GM18858 (cell line): Measurements from ENCODE around the gene BGN.

Experiments
- ATAC-seq: cut with Tn5 transposase; IDR thresholded peaks from one replicate; pipeline ENCODE4 v1.9.1; 2021; ENCODE audit not compliant: unreplicated experiment

BGN gene

GRCh38 chrX:153502131-153502530, 7.4 kb downstream of the BGN start:
- no peak for ATAC-seq

GRCh38 chrX:153502796-153503195, 8.0 kb downstream of the BGN start:
- no peak for ATAC-seq

DNA sequence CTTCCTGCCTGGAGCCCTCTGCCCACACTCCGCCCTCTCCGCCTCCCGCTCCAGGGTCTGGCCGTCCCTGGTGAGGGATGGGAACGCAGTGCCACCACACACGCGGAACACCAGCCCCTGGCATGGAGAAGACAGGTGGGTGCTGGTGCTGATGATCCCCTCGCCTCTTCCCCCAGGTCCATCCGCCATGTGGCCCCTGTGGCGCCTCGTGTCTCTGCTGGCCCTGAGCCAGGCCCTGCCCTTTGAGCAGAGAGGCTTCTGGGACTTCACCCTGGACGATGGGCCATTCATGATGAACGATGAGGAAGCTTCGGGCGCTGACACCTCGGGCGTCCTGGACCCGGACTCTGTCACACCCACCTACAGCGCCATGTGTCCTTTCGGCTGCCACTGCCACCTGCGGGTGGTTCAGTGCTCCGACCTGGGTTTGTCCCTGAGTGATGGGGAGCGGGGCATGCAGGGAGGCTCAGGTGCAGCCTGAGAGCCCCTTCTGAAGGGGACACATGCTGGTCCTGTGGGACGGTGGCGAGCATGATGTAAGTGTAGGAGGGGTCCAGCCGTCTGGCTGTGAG, 9.8 kb downstream of the BGN start:
- no peak for ATAC-seq

DNA sequence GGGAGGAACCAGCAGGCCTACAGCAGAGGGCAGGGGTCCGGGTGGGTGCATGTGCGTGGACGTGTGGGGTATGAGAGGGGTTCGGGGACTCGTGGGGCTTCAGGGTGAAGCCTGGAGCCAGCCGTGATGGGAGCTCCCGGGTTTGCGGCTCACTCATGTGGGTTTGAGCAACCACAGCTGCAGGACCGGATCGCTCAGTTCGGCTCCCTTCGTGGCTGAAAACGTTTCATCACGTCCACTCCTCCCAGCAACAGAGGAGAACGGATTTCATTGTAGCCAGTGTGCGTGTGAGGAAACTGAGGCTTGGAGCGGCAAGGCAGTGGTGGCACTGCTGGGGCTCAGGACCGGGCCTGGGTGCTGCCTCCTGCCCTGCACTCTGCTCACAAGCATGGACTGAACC, 10.6 kb downstream of the BGN start:
- no peak for ATAC-seq

- peak; percentile 92 for ATAC-seq
These were observed 12.9 kb downstream of the BGN start for GRCh38 chrX:153507484-153508178.

GRCh38 chrX:153509592-153509991, 14.8 kb downstream of the BGN start:
- ATAC-seq = no peak

DNA sequence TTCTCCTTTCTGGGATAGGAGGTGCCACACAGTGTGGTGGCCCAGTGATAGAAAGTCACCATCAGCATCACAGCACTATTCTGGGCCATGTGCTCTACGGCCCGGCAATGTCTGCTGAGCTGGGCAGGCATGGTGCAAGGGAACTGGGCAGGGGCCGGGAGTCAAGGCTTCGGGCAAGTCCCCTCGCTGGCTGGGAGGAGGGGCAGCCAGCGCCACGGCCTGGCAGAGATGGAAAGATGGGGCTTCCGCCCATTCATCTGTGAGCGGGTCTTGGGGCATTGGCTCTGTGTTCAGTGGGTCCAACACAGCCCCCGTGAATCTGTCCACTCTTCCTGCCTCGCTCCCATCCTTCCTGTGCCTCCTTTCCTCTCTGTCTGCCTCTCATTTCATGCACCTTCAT, 15.6 kb downstream of the BGN start:
- ATAC-seq = no peak

DNA sequence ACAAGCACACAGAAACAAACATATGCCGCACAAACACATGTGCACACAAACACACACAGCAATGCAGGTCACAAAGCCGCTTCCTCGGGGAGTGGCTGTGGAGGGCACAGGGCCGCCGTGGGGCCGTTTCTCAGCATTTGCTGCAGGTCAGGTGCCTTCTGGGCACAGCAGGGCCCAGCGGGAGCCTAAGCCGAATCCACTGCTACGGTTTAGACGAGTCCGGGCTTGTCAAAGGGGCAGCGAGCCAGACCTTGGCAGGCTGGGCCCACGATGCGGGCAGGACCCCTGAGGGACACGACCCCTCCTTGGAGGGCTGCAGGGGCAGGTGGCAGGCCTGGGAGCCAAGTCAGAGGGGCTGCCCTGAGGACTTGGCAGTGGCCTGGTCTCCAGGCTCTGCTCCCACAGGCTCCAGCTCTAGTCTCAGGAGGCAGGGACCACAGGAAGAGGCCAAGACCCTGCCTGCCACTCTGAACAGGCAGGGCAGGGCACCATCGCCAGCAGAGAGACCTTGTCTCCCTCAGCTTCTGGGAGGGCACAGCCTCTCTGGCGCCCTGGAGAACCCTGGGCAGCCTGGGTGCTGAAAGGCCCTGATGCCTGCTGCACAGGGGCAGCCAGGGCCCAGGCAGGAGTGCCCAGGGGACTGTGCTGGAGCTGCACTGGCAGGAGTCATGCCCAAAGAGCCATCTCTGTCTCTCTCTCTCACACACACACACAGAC, 17.2 kb downstream of the BGN start:
- no peak for ATAC-seq

- ATAC-seq = no peak
These were observed 17.7 kb downstream of the BGN start for GRCh38 chrX:153512501-153512893.

DNA sequence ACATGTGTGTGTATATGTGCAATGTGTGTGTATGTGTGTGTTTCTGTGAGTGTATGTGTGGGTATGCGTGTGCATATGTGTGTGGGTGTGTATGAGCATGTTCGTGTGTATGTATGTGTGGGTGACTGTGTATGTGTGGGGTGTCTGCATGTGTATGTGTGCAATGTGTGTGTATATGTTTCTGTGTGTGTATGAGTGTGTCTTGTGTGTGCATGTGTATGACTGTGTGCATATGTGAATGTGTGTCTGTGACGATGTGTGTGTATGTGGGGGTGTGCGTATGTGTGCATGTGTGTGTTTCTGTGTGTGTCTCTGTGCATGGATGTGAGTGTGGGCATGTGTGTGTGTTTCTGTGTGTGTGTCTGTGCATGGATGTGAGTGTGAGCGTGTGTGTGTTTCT, 18.5 kb downstream of the BGN start:
- no peak for ATAC-seq

DNA sequence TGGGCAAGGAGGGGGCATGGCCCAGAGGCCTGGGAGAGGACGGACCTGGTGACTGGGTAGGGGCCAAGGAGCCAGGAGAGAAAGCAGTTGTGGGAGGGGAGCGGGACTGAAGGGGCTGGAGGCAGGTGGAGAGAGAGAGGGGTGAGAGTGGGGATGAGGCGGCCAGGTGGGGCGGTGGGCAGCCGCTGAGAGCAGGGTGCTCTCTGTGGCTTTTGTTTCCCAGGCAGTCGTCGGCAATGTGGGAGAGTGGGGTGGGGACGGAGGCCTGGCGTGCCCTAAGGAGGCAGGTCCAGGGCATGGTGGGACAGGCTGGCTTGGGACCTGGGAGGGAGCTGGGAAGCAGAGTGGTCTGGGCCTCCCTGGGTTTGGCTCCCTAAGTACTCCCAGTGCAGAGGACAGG, 19.5 kb downstream of the BGN start:
- no peak for ATAC-seq

DNA sequence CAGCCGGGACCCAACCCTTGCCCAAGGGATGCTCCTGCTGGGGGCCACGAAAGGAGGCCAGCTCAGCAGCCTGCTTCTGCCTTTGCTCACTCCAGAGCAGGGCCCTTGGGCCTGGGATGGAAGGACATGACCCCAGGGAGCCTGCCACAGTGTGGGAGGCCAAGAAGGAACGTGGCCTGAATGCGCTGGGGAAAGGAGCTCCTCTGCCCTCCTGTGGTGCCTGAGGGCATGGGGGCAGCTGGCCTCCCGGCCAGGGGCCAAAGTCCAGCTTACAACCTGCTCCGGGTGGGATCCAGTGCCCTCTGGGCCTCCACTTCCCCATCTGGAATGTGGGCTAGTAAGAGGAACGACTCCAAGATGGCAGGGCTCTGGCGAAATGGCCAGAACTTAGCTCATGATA, 20.7 kb downstream of the BGN start:
- ATAC-seq = no peak

DNA sequence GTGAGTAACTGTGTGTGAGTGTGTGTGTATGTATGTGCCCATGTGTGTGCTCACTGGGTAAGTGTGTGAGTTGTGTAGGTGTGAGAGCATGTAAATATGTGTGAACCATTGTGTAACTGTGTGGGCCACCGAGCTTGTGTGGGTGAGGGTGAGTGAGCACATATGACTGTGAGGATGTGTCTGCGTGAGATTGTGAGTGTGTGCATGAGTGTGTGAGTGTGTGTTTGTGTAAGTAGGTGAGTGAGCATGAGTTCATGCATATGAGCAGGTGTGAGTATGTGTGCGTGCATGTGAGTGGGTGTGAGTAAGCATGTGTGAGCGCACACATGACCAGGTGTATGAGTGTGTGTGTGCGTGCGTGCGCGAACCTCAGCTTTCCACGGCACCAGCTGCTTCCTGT, 21.3 kb downstream of the BGN start:
- no peak for ATAC-seq

- ATAC-seq = no peak
These were observed 22.6 kb downstream of the BGN start, which contains the start of gene ATP2B3 for GRCh38 chrX:153517423-153517822. Gene ATP2B3, plus strand, starts transcription at chrX:153517642. Its CDS starts 18,606 bp downstream, at chrX:153536248.

- no peak for ATAC-seq
These were observed 23.4 kb downstream of the BGN start for GRCh38 chrX:153517946-153518834.

GRCh38 chrX:153519569-153520286, 24.9 kb downstream of the BGN start:
- ATAC-seq = no peak

DNA sequence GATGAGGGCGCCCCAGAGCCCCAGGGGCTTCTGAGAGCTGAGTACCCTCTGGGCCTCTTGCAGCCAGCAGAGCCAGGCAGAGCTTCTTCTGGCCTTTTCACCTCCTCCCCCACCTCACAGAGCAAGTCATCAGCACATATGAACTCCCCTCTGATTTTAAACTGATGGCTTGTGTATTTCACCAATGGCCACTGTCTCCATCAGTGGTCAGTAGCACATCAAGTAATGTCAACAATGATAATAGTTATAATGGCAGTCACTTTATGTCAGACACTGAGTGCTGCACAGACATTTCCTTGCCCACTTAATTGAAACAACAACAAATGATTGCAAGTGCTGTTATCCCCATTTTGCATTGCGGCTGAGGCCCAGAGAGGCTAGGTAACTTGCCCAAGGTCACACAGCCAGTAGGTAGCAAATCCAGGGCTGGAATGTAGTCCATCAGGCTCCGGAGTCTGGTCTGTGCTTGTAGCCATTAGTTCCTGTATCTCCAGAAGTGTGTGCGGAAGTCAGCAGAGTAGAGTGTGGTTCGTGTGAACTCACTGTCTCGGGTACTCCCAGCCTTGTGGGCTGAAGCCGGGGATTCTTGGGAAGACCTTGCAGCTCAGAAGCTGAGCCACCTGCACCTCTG, 25.6 kb downstream of the BGN start:
- no peak for ATAC-seq

- no peak for ATAC-seq
These were observed 26.3 kb downstream of the BGN start for GRCh38 chrX:153521034-153521433.

- ATAC-seq = no peak
These were observed 27.5 kb downstream of the BGN start for GRCh38 chrX:153522259-153522658.

DNA sequence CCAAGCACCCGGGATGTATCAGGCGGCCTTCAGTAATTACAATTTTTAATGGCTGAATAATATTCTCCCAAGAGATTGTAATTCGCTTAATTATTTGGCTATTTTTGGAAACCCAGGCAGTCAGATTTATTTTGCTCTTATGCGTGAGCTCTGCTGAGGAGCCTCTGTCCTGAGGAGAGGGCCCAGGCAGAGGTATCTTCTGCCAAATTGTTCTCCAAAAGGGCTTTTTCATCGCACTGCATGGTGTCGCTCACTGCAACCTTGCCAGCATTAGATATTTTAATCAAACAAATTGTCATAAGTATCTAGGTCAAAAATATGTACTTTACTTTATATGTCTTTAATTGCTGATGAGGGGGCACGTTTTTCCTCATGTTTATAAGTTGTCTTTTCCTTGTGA, 28.5 kb downstream of the BGN start:
- ATAC-seq = no peak
